Measurements from ENCODE around the gene SMOC2. TPM values are rescaled to one million over a fixed set of nuclear protein-coding genes. Genes with fewer than 3 reads are reported as not detected.

Gene SMOC2
- total RNA-seq, 3 donors from 2014 or later, result 14.4 to 67.2 (median 63.6) TPM

DNA sequence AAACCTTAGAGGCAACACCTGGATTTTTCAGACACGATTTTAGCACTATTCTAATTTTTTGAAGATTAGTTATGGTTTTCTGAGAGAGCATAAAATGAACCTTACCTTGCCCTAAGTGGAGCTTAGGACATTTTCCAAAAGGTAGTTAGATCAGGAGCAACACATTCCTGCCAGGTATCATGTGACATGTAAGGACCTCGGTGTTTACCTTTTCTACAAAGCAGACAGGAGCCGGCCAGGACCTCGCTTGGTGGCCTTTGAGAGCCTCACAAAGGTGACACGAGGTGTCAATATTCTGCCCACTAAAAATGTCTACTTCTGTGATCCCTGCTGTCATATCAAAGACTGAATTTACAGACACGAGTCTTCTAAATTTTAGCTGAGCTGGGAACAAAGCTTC lies 174.9 kb downstream of the SMOC2 start:
- H3K36me3 ChIP-seq, result no peaks in the 10 kb centered on the region
- H3K27ac ChIP-seq, result no peak overlapping the region
- no peaks in the 10 kb centered on the region for H3K4me1 ChIP-seq
- intact Hi-C loops (cut with DNase I; ENCODE audit: low total_unique reads), result no loop called here
- no peak overlapping the region for H3K4me3 ChIP-seq
- no peaks in the 10 kb centered on the region for H3K27me3 ChIP-seq
- no peaks in the 10 kb centered on the region for H3K9me3 ChIP-seq
- no peak for DNase-seq (ENCODE audit: low spot score in 2 of 2)
- no peak for TF ChIP-seq POLR2A (IDR thresholded peaks at IDR 0.05)
- TF ChIP-seq CTCF (IDR thresholded peaks at IDR 0.05), result no peak
- TF ChIP-seq POLR2AphosphoS5 (IDR thresholded peaks at IDR 0.05), result no peak

- H3K27me3 ChIP-seq, result no peaks in the 10 kb centered on the region
- intact Hi-C loops (cut with DNase I; ENCODE audit: low total_unique reads), result no loop called here
- no peaks in the 10 kb centered on the region for H3K4me1 ChIP-seq
- no peaks in the 10 kb centered on the region for H3K9me3 ChIP-seq
- H3K27ac ChIP-seq, result no peak overlapping the region
- no peak for DNase-seq (ENCODE audit: low spot score in 2 of 2)
- no peaks in the 10 kb centered on the region for H3K36me3 ChIP-seq
- no peak overlapping the region for H3K4me3 ChIP-seq
- TF ChIP-seq POLR2A (IDR thresholded peaks at IDR 0.05), result no peak
- TF ChIP-seq CTCF (IDR thresholded peaks at IDR 0.05), result no peak
- TF ChIP-seq POLR2AphosphoS5 (IDR thresholded peaks at IDR 0.05), result no peak
Measured at GRCh38 chr6:168616816-168617765, 176.1 kb downstream of the SMOC2 start.

DNA sequence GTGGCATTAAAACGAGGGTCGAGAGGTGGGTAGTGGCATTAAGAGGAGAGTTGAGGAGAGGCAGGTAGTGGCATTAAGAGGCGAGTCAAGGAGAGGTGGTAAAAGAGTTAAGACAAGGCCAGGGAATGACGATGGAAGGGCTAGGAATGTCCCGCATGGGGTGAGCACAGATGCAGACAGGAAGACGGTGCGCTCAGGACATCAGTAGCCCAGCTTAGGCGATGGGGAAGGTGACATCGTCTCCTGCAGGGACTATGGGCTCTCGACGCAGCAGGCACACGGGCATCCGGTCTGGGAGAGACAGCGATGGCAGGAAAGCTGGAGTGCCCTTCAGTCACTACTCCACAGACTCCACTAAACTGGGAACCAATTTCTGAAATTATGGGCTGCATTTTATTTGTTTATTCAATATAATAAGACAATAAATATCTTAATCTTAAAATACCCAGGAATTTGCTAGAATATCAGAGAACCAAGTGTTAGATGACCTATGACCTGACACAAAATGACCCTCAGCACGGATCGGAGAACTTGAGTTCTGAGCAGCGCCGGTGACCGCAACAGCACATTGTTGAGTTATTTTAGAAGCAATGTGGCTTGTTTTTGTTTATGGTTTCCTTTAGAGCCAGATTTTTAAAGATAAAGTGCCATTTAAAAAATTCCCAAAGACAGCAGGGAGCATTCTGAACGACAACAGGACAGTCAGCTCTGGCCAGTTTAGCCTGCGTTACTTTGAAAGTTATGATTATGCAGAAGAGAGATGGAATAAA lies 177.7 kb downstream of the SMOC2 start:
- H3K36me3 ChIP-seq, result no peaks in the 10 kb centered on the region
- no peaks in the 10 kb centered on the region for H3K9me3 ChIP-seq
- no peak for DNase-seq (ENCODE audit: low spot score in 2 of 2)
- H3K27ac ChIP-seq, result no peak overlapping the region
- intact Hi-C loops (cut with DNase I; ENCODE audit: low total_unique reads), result no loop called here
- no peak for TF ChIP-seq POLR2A (IDR thresholded peaks at IDR 0.05)
- TF ChIP-seq CTCF (IDR thresholded peaks at IDR 0.05), result no peak
- TF ChIP-seq POLR2AphosphoS5 (IDR thresholded peaks at IDR 0.05), result no peak
- H3K27me3 ChIP-seq, result no peaks in the 10 kb centered on the region
- H3K4me1 ChIP-seq, result no peaks in the 10 kb centered on the region
- H3K4me3 ChIP-seq, result no peak overlapping the region

- no peak for DNase-seq (ENCODE audit: low spot score in 2 of 2)
- TF ChIP-seq CTCF (IDR thresholded peaks at IDR 0.05), result no peak
- no peak for TF ChIP-seq POLR2A (IDR thresholded peaks at IDR 0.05)
- Histone ChIP-seq H3K36me3 (no peaks in the 10 kb centered on the region), H3K9me3 (no peaks in the 10 kb centered on the region), H3K4me3 (no peak overlapping the region), H3K27me3 (no peaks in the 10 kb centered on the region), H3K4me1 (no peaks in the 10 kb centered on the region), H3K27ac (no peak overlapping the region)
- intact Hi-C loops (cut with DNase I; ENCODE audit: low total_unique reads), result no loop called here
Measured at GRCh38 chr6:168619560-168620314, 178.8 kb downstream of the SMOC2 start.

Measured in breast epithelium (tissue), 4 donors.